Tibial nerve (tissue), 4 donors: Measurements from ENCODE around the gene SYNRG. TPM values are rescaled to one million over a fixed set of nuclear protein-coding genes. Genes with fewer than 3 reads are reported as not detected.
"Not testable (repeated sequence)": the region's sequence is repeated elsewhere in the genome, so short reads cannot be mapped to it uniquely, and the experiment has no call there.

Source experiments
- DNase-seq, 2 donors: peaks; one replicate each; pipeline ENCODE4 v3.0.0-alpha.2; 2019; ENCODE audit warnings: low spot score in 2 of 2
- H3K27ac ChIP-seq, 4 donors: fragments of 200-600 bp; sonication (generic) in 3 of 4; one replicate each; pipeline ENCODE4 v1.5.1; 2017 to 2019; ENCODE audit warnings: mild to moderate bottlenecking in 1 of 4
- H3K27me3 ChIP-seq, 2 donors: fragments of 200-600 bp; sonication (generic) in 1 of 2; one replicate each; pipeline versions ENCODE4 v1.5.1 to v1.6.0; 2017 to 2019
- H3K36me3 ChIP-seq, 3 donors: fragments of 200-600 bp; sonication (generic); one replicate each; pipeline ENCODE4 v1.5.1; 2018 to 2019
- H3K4me1 ChIP-seq, 4 donors: fragments of 200-600 bp; sonication (generic) in 3 of 4; one replicate each; pipeline ENCODE4 v1.5.1; 2017 to 2019
- H3K4me3 ChIP-seq, 4 donors: fragments of 200-600 bp; sonication (generic) in 3 of 4; one replicate each; pipeline ENCODE4 v1.5.1; 2017 to 2019; ENCODE audit warnings: mild to moderate bottlenecking in 1 of 4, moderate library complexity in 1 of 4
- H3K9me3 ChIP-seq, 4 donors: fragments of 200-600 bp; sonication (generic) in 3 of 4; one replicate each; pipeline ENCODE4 v1.5.1; 2017 to 2019
- EP300 ChIP-seq, 2 donors: sonication (generic); formaldehyde crosslinking; IDR thresholded peaks; one replicate each; pipeline ENCODE4 v1.6.1; 2017; ENCODE audit warnings: antibody characterized with exemption in 2 of 2, mild to moderate bottlenecking in 1 of 2
- POLR2A ChIP-seq, 2 donors: fragments of 450-650 bp; IDR thresholded peaks; one replicate each; pipeline ENCODE4 v1.6.1; 2017; ENCODE audit warnings: antibody characterized with exemption in 2 of 2, mild to moderate bottlenecking in 2 of 2, moderate library complexity in 2 of 2
- WGBS, 2 donors: methylation state at CpG; one replicate each; pipeline ENCODE4 v1.1.5; 2018; 5-methylcytosine and 5-hydroxymethylcytosine counted together
- total RNA-seq, 4 donors: library from RNA; depleted of rRNA; stranded (reverse); fragments of >200 nt; gene quantifications; one replicate each; pipeline ENCODE4 v1.1.0, GENCODE V29; 2016
- TF ChIP-seq, protein P1 (sequence below), 5 experiments: fragments of 200-600 bp in 3 of 5; fragments of 450-650 bp in 2 of 5; sonication (generic) in 3 of 5; IDR thresholded peaks; one replicate each; pipeline ENCODE4 v1.5.1; 2016 to 2019; ENCODE audit warnings: antibody characterized with exemption in 5 of 5, mild to moderate bottlenecking in 3 of 5, moderate library complexity in 2 of 5

The SYNRG gene
- total RNA-seq, 4 donors from 2014 or later = 26.8 to 42.3 (median 31.1) TPM

DNA sequence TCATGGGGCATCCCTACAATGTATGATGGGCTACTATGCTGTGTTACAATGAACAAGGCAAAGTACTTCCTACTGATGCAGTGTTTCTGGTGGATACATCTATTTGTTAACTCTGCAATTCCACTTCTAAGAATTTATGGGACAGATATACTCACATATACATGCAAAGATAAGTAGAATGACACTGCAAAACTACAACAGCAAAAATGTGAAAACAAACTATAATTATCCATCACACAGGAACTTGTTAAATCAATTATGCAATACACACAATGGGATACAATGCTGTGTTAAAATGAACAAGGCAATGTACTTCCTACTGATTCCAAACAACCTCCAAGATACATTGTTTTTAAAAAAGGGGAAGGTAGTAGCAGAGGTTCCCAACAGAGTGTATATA is 30.8 kb upstream of the SYNRG start:
- peaks cover 0 to 62% (median 0%) of the 10 kb centered on the region in 3 donors for H3K36me3 ChIP-seq
- peaks cover 0 to 2% of the 10 kb centered on the region in 2 donors for H3K27me3 ChIP-seq
- peaks cover 0 to 42% (median 6%) of the 10 kb centered on the region in 4 donors for H3K4me1 ChIP-seq
- TF ChIP-seq, protein P1, sequence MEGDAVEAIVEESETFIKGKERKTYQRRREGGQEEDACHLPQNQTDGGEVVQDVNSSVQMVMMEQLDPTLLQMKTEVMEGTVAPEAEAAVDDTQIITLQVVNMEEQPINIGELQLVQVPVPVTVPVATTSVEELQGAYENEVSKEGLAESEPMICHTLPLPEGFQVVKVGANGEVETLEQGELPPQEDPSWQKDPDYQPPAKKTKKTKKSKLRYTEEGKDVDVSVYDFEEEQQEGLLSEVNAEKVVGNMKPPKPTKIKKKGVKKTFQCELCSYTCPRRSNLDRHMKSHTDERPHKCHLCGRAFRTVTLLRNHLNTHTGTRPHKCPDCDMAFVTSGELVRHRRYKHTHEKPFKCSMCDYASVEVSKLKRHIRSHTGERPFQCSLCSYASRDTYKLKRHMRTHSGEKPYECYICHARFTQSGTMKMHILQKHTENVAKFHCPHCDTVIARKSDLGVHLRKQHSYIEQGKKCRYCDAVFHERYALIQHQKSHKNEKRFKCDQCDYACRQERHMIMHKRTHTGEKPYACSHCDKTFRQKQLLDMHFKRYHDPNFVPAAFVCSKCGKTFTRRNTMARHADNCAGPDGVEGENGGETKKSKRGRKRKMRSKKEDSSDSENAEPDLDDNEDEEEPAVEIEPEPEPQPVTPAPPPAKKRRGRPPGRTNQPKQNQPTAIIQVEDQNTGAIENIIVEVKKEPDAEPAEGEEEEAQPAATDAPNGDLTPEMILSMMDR (IDR thresholded peaks at IDR 0.05) = no peak
- no peak for TF ChIP-seq EP300 (IDR thresholded peaks at IDR 0.05)
- no peak for TF ChIP-seq POLR2A (IDR thresholded peaks at IDR 0.05)
- H3K9me3 ChIP-seq = no peaks in the 10 kb centered on the region
- no peak overlapping the region for H3K27ac ChIP-seq
- no peak overlapping the region for H3K4me3 ChIP-seq
- no peak for DNase-seq

DNA sequence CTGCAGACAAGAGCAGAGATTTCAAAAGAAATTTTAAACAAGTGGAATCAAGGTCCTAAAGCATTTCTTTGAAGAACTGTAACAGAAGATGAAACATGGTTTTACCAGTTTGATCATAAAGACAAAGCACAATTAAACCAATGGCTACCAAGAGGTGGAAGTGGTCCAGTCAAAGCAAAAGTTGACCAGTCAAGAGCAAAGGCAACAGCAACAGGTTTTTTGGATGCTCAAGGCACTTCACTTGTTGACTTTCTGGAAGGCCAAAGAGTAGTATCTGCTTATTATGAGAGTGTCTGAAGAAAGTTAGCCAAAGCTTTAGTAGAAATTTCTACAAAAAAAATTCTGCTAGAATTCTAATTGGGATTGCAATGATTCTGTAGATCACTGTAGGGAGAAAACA is 28.7 kb upstream of the SYNRG start:
- Histone ChIP-seq H3K4me1 (peaks cover 0 to 34% (median 6%) of the 10 kb centered on the region in 4 donors), H3K27ac (no peak overlapping the region), H3K27me3 (no peaks in the 10 kb centered on the region), H3K9me3 (no peaks in the 10 kb centered on the region), H3K36me3 (peaks cover 0 to 73% (median 0%) of the 10 kb centered on the region in 3 donors), H3K4me3 (no peak overlapping the region)
- TF ChIP-seq POLR2A (IDR thresholded peaks at IDR 0.05) = no peak
- TF ChIP-seq EP300 (IDR thresholded peaks at IDR 0.05) = no peak
- TF ChIP-seq, protein P1 (IDR thresholded peaks at IDR 0.05) = no peak
- DNase-seq = no peak

DNA sequence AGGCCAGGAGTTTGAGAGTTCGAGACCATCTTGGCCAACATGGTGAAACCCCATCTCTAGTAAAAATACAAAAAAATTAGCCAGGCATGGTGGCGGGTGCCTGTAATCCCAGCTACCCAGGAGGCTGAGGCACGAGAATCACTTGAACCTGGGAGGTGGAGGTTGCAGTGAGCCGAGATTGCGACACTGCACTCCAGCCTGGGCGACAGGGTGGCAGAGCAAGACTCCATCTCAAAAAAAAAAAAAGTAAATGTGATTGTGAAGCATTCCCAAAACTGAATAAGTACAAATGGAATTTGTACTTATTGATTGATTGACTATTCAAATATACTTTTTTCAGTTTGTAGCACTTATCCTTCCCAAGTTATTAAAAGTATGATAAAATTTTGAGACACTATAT is 7.2 kb upstream of the SYNRG start:
- 94 to 96% methylated on average over 6 of the region's 6 CpGs for WGBS, 2 donors

DNA sequence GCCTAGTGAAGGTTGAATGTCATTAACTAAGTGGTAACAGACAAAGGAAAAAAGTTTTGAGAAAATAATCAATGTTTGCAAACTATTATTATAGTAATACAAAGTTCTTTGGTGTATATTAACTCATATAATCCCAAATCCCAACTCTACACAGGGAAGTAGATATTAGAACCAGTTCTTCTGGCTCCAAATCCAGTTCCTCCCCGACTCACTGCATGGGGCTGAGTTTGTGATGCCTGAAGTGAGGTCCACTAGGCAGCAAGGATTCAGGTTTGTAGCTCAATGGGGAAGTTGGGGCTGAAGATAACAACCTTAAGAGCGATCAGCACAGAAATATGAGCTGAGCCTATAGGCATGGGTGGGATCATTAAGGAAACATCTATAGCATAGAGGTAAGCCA is 5.6 kb upstream of the SYNRG start:
- TF ChIP-seq POLR2A (IDR thresholded peaks at IDR 0.05) = no peak
- TF ChIP-seq, protein P1 (IDR thresholded peaks at IDR 0.05) = no peak
- TF ChIP-seq EP300 (IDR thresholded peaks at IDR 0.05) = no peak
- H3K4me3 ChIP-seq = no peak overlapping the region
- DNase-seq = no peak
- peaks cover 0 to 3% (median 0%) of the 10 kb centered on the region in 4 donors for H3K4me1 ChIP-seq
- H3K27ac ChIP-seq = no peak overlapping the region
- H3K9me3 ChIP-seq = no peaks in the 10 kb centered on the region
- peaks cover 0 to 77% (median under 1%) of the 10 kb centered on the region in 3 donors for H3K36me3 ChIP-seq
- H3K27me3 ChIP-seq = no peaks in the 10 kb centered on the region
- 95 to 100% methylated on average over 2 of the region's 2 CpGs for WGBS, 2 donors

More for the DNA sequence above, 7.2 kb upstream of the SYNRG start:
- H3K4me1 ChIP-seq, H3K9me3 ChIP-seq, H3K27me3 ChIP-seq, H3K27ac ChIP-seq, DNase-seq, H3K4me3 ChIP-seq: not testable (repeated sequence)
- peaks cover 0 to 91% (median 14%) of the 10 kb centered on the region in 3 donors for H3K36me3 ChIP-seq

DNA sequence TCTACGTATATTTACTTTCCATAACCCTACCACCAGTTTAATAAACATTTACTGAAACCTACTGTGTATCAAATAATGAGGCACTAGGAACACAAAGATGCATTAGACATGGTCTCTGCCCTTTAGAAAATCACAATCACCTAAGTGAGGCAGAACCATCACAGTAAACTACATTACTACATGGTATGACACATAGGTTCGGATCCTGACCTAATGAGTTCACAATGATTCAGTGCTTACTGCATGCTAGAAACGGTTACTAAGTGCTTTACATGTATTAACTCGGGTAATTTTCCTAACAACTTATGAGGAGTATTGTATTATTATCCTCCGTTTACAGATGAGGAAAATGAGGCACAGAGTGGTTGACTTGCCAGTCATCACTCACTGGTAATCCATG is 5.2 kb upstream of the SYNRG start:
- Histone ChIP-seq H3K9me3 (no peaks in the 10 kb centered on the region), H3K4me1 (peaks cover 0 to 6% (median 0%) of the 10 kb centered on the region in 4 donors), H3K27ac (no peak overlapping the region), H3K27me3 (no peaks in the 10 kb centered on the region), H3K4me3 (no peak overlapping the region), H3K36me3 (peaks cover 0 to 72% (median 0%) of the 10 kb centered on the region in 3 donors)
- DNase-seq = no peak
- 88 to 92% methylated on average over 5 of the region's 5 CpGs for WGBS, 2 donors
- no peak for TF ChIP-seq EP300 (IDR thresholded peaks at IDR 0.05)
- TF ChIP-seq, protein P1 (IDR thresholded peaks at IDR 0.05) = no peak
- no peak for TF ChIP-seq POLR2A (IDR thresholded peaks at IDR 0.05)

DNA sequence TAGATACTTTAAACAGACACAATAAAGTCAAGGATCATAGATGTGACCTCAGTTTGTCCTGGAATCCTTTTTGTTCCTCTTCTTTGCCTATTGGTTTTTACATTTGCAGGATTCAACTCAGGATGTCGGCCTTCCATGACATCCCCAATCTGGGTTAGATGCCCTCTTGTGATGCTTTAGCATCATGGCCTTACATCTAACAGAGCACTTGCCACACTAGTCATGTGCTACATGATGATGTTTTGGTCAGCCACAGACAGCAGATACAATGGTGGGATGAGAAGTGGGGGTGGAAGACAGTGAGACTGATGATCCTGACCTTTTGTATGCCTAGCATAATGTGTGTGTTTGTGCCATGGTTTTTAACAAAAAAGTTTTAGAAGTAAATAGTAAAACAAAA is 1.8 kb upstream of the SYNRG start:
- 81 to 96% methylated on average over 1 of the region's 1 CpG for WGBS, 2 donors
- Histone ChIP-seq H3K9me3 (no peaks in the 10 kb centered on the region), H3K27ac (no peak overlapping the region), H3K27me3 (no peaks in the 10 kb centered on the region), H3K36me3 (peaks cover 0 to 38% (median 0%) of the 10 kb centered on the region in 3 donors), H3K4me3 (no peak overlapping the region), H3K4me1 (peaks cover 0 to 26% (median 14%) of the 10 kb centered on the region in 4 donors)
- TF ChIP-seq EP300 (IDR thresholded peaks at IDR 0.05) (no peak), POLR2A (IDR thresholded peaks at IDR 0.05) (no peak)
- TF ChIP-seq, protein P1 (IDR thresholded peaks at IDR 0.05) = no peak
- no peak for DNase-seq

DNA sequence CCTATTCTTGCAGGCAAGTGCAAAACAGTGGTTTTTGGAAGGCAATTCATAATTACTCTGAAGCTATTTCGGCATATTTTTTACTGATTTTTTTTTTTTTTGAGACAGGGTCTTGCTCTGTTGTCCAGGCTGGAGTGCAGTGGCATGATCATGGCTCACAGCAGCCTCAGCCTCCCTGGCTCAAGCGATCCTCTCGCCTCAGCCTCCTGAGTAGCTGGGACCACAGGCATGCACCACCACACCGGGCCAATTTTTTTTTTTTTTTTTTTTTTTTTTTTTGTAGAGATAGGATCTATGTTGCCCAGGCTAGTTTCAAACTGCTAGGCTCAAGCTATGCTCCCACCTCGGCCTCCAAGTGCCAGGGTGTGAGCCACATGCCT is 813 bp upstream of the SYNRG start:
- DNase-seq, H3K9me3 ChIP-seq, H3K27me3 ChIP-seq: not testable (repeated sequence)
- Histone ChIP-seq H3K4me3 (peak overlapping the region; percentile 78 to 98 (median 93)), H3K36me3 (peaks cover 0 to 29% (median 0%) of the 10 kb centered on the region in 3 donors), H3K27ac (peak overlapping the region in 3 of 4 donors; percentile 93 to 97 (median 93)), H3K4me1 (peaks cover 0 to 26% (median 16%) of the 10 kb centered on the region in 4 donors)
- WGBS, 2 donors = 93 to 95% methylated on average over 5 of the region's 5 CpGs
